Stimulated activated CD4-positive, alpha-beta T cell treated with anti-CD3 and anti-CD28 coated beads, Interleukin-1b, Interleukin-23, amount 100 ng/mL, for 48 hours (primary cell): ENCODE data around the gene SLC39A3.
"Not testable (repeated sequence)": the region's sequence is repeated elsewhere in the genome, so short reads cannot be mapped to it uniquely, and the experiment has no call there.

Experiments used
- DNase-seq: peaks from one replicate; pipeline ENCODE4 v3.0.0-alpha.2; 2020

The SLC39A3 gene

DNA sequence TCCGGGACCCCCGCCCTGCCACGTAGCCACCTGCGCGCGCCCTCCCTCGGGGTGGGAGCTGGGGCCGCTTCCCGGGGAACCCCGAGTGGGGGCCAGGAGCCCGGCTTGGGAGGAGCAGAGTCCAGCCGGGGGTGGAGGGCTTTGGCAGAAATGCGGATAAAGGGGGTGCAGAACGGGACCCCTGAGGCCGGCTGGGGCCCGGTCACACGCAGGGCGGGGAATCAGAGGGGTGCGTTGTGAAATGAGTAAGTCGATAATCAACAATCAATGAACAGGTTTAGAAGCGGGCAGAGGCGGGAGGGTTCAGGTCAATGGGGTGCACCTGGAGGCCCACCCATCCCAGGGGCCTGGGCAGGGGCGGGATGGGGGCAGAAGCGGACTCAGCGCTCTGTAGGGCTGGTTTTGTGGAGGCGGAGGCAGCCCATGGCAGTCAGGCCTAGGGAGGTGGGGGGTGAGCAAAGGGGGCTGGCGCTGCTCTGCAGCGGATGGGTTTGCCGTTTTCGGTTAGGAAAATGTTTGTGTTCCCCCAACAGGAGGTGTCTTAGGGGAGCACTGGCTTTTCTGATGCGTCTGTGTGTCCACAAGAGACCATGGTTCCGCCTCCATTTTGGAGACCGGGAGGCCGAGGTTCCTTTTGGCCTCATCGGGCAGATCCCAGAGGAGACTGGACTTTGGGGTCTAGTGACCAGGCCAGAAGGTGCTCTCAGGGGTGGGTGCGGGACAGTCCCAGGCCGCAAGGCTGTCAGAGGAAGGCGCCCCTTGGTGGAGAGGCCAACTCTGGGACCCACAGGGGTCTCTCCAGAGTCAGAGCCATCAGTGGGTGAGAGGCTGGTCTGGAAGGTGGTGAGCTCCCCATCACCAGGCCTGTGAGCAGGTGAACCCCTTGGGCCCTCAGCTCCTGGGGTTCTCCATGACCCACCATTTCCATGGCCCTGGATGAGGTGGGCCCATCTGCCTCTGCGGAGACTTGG, 18.0 kb downstream of the SLC39A3 start:
- DNase-seq = no peak

DNA sequence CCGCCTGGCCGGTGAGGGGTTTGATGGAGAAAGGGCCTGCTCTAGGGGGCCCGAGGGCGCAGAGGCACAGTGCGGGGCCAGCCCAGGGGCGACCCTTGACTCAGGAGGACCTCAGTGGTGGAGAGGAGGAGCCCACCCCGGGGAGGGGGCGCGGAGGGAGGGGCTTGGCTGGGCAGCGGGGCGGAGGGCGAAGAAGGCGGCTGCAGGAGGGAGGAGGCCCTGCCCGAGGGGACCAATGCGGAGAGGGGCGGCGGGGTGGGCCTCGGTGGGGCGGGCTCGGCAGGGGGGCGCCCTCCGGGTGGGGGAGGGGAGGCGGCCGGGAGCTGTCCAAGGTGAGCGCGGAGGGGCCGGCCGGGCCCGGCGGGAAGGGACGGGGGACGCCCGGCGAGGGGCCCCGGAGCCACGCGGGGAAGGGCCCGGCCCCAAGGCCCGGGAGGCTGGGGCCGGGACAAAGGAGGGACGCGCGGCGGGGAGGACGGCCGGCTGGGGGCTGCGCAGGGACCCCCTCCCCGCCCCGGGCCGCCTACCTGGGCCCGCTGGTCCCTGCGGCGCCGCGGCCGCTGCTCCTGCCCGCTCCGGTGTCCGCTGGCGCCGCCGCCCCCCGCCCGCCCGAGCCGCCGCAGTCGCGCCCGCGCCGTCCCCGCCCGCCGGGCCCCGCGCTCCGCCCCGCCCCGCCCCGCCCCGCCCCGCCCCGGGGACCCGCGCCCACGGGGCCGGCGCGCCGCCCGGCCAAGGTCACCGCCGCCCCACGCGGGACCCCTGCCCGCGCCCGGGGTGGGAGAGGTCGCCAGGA, 18.8 kb downstream of the SLC39A3 start, which contains the start of gene DIRAS1:
TSS of gene DIRAS1 (minus strand) at position 596 of the 793 bp plus-strand sequence. CDS start 3,566 bp downstream, outside the sequence.
- DNase-seq = no peak

DNA sequence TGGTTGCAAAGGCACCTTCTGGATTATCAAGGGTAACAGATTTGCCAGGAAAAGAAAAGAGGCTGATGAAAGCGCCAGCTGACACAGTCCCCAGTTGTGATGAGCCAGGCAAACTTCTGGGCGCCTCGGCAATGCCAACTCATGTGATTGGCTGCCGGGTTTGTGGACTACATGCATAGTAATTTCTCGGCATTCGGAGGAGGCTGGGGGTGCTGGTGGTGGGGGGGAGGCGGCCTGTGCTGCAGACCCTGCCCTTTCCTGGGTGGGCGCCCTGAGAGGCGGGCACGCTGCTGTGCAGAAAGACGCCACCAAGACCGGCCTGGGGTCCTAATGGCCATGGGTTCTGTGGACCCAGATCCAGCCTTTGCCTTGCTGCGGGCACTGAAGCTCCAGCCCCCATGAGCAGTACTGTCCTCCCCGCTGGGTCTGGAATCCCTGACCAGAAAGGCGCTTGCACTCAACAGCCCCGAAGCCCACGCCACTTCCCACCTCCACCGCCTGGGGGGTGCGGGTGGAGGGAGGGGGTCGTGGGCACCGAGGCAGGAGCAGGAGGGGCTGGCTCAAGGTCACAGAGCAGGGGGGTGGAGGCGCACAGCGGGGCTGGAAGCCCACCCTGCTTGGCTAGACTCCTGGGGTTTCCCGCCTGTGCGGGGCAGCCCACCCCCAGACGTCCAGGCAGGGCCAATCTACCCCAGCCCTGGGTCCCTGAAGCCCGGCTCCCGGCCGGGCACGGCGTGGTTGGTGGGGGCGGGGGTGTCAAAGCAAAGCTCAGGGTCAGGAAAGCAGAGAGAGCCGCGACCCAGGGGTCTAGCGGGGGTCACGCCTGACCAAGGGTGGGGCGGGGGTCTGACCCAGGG, 19.7 kb downstream of the SLC39A3 start:
- no peak for DNase-seq

DNA sequence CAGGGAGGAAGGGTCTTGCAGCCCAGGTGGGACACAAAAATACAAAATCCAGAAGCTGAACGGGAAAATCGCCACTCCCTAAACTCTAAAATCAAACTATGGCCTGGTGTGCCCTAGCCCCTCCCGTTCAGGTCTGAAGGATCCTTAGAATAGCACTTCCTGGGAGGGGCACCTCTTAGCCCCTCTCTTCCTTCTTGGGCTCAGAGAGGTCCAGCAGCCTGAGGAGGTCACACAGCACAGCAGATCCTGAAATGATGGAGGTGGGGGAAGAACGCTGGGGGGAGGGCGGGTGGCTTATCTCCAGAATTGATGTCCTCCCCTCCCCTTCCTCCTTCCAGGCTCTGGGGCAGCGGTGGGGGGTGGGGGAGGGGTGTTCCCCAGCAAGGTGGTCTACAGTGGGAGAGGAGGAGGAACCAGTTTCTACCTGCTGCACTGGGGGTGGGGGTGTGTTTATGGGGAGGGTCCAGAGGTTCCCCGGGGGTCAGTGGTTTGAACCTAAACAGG, 20.5 kb downstream of the SLC39A3 start:
- DNase-seq = no peak

DNA sequence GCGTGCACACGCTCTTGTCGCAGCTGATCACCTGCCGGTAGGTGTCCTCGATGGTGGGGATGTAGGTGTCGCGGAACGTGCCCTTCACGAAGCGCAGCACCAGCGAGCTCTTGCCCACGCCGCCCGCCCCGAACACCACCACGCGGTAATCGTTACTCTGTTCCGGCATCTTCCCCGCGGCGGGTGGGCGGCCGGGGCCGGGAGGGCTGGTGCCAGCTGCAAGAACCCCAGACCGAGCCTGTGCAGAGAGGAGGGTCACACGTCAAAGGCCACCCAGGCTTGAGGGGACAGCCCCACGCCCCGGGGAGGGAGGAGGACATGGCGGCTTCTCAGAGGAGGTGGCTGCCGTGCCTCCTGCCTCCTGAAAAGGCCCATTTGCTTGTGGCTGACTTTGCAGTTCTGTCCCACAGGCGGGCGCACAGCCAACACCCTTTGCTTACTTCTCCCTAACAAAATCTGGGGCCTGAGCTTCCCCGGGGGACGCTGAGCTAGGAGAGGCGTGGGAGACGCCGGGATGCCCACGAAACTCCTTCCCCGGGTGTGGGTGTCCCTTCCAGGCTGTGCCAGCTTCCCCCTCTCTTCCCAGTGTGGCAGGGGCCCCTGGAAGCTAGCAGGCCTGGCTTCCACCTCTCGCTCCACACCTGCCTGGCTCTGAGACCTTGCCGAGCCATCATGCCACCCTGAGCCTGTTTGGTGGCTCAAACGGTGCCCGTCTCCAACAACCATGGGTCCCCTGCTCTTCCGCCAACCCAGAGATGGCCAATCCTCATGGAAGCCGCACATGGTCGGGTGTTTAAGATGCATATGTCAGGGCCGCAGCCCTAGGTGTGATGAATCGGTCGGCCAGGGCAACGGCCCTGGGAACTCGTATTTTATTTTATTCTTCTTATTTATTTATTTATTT, 21.9 kb downstream of the SLC39A3 start:
- DNase-seq = no peak

DNA sequence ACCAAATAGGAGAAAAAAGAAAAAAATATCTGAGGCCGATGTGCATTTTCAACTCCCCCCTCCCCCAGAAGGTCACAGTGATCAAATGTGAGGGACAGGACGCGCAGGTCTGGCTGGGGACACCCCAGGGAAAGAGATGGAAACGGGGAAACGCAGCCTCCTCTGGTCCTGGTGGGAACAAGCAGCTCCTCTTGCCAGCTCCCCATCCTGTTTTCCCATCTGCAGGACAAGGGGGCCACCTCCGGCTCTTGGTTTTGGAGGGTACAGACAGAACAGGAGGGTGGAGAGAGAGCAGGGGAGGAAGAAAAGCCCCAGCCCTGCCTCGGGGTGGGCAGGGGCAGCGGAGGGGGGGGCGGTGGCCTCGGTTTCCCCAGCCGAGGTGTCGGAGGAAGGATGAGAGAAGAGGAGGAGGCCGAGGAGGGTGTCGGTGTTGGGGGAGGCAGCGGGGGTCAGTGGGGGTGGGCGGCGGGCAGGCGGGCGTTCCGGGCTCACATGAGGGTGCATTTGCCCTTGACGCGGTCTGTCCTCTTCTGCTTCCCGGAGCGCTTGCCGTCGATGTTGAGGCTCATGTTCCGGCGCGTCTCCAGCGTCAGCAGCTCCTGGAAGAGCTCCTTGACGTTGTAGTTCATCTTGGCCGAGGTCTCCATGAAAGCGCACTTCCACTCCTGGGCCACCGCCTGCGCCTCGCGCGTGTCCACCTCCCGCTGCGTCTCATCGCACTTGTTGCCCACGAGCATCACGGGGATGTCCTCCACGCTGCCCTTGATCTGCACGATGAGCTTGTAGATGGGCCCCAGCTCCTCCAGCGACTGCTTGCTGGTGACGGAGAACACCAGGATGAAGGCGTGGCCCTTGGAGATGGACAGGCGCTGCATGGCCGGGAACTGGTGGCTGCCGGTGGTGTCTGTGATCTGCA, 22.8 kb downstream of the SLC39A3 start:
- DNase-seq = no peak

DNA sequence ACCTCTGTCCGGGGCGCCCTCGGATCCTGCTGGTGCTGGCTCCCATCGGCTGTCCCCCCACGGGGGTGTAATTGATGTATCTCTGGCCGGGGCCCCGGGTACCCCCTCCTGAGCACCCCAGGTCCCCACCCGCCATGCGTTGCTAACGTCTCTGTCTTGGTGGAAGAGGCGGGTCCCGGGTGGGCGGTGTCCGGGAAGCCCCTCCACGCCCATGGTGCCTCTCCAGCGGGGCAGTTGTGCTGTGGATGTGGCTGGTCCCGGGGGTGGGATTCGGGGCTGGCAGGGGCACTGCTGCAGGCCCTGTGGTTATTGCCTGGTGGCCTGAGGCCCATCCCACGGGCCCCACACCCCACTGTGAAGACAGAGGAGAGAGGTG, 23.6 kb downstream of the SLC39A3 start:
- DNase-seq = no peak

DNA sequence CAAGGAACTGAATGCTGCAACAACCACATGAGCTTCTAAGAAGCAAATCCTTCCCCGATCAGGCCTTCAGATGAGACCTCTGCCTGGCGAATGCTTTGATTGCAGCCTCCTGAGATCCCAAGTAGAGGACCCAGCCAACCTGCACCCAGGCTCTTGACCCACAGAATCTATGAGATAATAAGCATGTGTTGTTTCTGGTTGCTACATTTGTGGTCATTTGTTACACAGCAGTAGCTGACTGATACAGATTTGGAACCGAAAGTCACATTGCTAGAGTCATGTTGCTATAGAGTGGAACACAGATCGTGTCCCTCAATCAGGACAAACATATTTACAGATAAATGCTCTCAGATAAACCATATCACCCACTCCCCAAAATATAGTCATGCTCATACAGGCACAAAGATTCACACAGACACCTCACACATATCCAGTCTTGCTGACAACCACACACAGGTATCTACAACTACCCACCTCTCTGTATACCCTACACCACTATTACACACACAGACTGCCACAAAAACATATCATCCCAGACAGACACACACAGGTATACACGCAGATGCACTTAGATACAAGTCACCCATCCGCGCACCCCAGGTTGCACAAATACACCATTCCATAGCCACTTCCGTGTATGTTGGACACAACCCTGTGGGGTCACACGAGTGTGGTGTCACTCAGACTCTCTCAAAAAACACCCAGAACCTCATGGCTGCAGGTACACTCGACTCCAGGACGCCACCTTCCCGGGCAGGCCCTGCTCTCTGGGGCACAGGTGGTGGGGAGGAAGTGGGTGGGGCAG, 24.1 kb downstream of the SLC39A3 start:
- DNase-seq = no peak

DNA sequence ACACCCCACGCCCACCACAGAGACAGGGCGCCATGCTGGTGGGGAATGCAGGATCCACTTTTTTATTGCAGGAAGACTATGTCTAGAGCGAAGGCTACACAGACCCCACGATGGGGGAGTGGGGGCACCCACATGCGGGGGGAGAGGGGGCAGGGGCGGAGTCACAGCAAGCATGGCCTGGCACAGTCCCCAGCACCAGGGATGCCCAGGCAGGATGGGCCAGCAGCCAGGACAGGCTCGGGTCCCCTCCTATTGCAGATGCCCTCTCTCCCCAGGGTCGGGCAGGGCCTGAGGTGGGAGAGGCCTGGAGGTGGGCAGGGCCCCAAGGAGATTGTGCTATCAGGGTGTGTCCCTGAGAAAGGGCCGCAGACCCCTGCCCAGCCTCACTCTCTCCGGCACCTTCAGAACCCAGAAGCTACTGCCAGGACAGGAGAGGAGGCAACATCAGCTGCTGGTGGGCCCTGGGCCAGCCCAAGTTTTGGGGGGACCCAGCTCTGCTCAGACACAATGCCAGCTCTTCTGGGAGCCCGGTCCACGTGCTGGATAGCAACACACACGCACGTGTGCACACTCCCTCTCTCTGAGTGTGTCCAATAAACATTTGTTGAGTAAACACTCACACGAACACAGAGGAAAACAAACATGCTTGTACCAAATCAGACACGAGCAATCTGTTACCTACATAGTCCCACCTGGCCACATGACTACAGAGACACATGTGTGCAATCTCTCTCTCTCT, 25.1 kb downstream of the SLC39A3 start:
- no peak for DNase-seq

DNA sequence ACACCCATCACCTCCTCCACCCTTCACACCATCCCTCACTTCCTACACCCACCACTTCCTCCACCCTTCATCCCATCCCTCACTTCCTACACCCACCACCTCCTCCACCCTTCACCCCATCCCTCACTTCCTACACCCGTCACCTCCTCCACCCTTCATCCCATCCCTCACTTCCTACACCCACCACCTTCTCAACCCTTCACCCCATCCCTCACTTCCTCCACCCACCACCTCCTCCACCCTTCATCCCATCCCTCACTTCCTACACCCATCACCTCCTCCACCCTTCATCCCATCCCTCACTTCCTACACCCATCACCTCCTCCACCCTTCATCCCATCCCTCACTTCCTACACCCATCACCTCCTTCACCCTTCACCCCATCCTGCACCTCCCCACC, 25.7 kb downstream of the SLC39A3 start:
- DNase-seq = not testable (repeated sequence)

DNA sequence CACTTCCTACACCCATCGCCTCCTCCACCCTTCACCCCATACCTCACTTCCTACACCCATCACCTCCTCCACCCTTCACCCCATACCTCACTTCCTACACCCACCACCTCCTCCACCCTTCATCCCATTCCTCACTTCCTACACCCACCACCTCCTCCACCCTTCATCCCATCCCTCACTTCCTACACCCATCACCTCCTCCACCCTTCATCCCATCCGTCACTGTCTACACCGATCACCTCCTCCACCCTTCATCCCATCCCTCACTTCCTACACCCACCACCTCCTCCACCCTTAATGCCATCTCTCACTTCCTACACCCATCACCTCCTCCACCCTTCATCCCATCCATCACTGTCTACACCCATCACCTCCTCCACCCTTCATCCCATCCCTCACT, 26.6 kb downstream of the SLC39A3 start:
- not testable (repeated sequence) for DNase-seq

DNA sequence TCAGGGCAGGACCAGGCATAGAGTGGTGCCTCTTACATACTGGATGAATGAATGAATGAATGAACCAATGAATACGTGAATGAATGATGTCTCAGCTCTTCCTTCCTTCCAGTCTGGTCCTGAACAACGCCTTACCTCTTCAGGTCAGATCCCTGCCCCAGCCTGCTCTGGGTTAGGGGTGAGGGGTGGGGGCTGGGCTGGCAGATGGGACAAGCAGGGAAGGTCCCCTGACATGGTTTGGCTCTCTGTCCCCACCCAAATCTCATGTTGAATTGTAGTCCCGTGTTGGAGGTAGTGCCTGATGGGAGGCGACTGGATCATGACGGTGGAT, 28.0 kb downstream of the SLC39A3 start:
- no peak for DNase-seq

DNA sequence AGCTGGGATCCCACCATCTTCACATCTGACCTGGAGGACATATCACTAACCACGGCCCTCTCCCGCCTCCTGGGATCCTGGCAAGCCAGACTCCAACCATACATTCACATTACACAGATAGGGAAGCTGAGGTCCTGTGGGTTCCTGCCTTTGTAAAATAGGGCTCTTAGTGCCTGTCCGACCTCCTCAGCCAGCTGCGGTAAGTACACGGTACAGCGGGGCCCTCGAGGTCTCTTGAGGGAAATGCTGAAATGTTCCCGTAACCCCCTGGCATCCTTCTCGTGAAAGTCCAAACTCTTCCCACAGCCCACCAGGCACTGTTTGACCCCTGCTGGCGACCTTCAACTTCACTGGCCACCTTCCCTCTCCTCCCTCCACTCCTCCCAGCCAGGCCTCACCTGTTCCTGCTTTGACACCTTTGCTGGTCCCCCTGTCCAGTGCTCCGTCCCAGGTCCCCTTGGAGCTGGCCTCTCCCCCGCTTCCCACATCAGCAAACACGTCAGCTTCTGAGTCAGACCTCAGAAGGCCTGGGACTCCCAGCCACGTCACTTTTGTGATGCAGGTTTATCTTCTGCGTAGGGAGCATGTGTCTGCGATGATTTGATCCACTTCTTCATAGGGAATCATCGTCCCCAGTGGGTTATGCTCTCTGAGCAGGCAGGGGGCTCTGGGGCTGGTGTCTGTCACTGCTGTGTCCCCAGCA, 28.5 kb downstream of the SLC39A3 start:
- no peak for DNase-seq

DNA sequence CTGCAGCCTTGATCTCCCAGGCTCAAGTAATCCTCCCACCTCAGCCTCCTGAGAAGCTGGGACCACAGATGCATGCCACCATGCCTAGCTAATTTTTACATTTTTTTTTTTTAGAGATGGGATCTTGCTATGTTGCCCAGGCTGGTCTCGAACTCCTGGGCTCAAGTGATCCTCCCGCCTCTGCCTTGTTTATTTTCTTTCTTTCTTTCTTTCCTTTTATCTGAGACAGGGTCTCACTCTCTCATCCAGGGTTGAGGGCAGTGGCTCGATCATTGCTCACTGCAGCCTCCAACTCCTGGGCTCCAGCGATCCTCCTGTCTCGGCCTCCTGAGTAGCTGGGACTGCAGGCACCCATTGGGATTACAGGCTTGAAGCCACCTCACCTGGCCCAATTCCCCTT, 33.6 kb downstream of the SLC39A3 start:
- DNase-seq = no peak

DNA sequence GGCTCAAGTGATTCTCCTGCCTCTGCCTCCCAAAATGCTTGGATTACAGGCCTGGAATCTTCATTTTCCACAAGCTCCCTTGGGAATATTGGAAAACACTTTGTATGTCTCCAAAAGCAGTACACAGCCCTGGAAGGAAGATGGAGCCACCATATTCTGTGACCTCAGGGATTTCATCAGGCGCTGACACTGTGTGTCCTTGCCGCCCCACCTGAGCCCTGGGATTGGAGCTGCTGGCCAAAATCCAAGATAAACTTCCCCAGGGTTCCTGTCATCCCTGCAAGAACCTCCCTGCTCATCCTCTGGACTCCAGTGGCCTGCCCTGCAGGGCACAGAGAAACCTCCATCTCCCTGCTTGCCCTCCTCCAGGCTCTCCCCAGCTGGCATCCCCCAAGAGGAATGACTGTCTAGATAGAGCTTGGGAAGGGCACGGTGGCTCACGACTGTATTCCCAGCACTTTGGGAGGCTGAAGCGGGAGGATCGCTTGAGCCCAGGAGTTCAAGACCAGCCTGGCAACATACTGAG, 36.1 kb downstream of the SLC39A3 start:
- DNase-seq = no peak

DNA sequence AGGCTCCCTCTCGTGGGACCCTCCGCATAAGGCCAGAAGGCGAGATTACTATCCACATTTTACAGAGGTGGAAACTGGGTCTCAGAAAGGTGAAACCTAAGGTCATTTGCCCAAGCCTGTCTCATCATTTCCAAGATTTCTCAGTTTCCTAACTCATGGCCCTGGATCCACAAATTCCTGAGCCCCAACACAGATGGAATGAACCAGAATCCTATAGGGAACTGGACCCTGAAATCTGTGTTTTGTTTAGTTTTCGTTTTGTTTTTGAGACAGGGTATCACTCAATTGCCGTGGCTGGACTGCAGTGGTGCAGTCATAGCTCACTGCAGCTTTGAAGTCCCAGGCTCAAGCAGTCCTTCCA, 36.8 kb downstream of the SLC39A3 start:
- DNase-seq = no peak

DNA sequence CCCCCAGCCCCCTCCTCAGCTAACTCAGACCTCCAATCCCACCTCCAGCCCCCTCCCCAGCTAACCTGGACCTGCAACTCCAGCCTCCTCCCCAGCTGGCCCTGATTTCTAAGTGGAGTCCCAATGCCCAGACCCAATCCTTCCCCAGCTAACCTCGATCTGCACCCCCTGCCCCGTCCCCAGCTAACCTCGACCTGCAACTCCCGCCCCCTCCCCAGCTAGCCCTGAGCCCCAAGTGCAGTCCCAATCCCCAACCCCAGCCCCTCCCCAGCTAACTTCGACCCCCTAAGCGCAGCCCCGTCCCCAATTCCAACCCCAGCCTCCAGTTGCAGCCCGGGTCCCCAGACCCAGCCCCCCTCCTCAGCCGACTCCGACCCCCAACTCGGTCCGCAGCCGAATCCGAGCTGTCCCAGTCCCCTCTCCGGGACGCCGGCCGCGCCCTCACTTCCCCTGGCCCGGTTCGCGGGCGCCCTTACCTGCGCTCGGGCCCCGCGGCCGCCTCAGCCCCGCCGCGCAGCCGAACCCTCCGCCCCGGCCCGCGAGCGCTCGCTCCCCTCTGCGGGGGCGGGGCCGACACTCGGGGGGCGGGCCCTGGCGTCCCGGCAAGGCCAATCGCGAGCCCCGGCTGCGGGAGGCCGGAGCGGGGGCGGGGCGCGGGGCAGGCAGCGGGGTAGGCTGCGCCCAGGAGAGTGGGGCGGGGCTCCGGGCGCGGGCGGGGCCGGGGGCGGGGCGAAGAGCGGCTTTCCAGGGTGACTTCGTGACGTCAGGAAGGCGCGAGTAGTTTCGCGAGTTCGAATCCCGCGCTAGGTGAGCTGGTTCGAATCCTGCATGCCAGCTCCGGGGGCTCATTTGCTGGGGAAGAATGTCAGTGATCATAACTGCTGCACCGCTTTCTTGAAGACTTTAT, 37.4 kb downstream of the SLC39A3 start, which contains the start of gene GNG7:
TSS of gene GNG7 (minus strand) at position 525 of the 907 bp plus-strand sequence. CDS start 182,006 bp downstream, outside the sequence.
- DNase-seq = peak; percentile 94
